ENCODE measurements around the gene LARP4B. TPM values are rescaled to one million over a fixed set of nuclear protein-coding genes. Genes with fewer than 3 reads are reported as not detected.

LARP4B gene
- polyA plus RNA-seq, 4 donors: 12.4 to 52.6 (median 21.2) TPM

GRCh38 chr10:971613-972012 is 40.1 kb upstream of the LARP4B start:
- no peak overlapping the region for H3K4me3 ChIP-seq (ENCODE audit: low read depth in 1 of 3, low read length in 3 of 3)
- H3K36me3 ChIP-seq (ENCODE audit: control insufficient read depth in 3 of 3, insufficient read depth in 2 of 3, low read depth in 1 of 3, low read length in 3 of 3): peaks cover 0 to 3% (median 0%) of the 10 kb centered on the region in 3 donors
- H3K4me1 ChIP-seq (ENCODE audit: control insufficient read depth in 3 of 3, insufficient read depth in 2 of 3, low read depth in 1 of 3, low read length in 2 of 3): peaks cover 0 to 36% (median 0%) of the 10 kb centered on the region in 3 donors
- H3K27me3 ChIP-seq (ENCODE audit: control insufficient read depth in 3 of 3, insufficient read depth in 3 of 3, low read length in 3 of 3): peaks cover 0 to 2% (median 0%) of the 10 kb centered on the region in 3 donors
- FAIRE-seq (no peak), DNase-seq (peak; percentile 57 to 73)
- H3K27ac ChIP-seq (ENCODE audit: low read depth in 1 of 3, low read length in 2 of 3): peak overlapping the region in 2 of 3 donors; percentile 33 to 69
- H3K9me3 ChIP-seq (ENCODE audit: control insufficient read depth in 2 of 2, insufficient read depth in 1 of 2, low read depth in 1 of 2, low read length in 1 of 2): peaks cover 0 to 12% of the 10 kb centered on the region in 2 donors
- 59 to 69% (median 69%) methylated on average over 12 of the region's 12 CpGs for WGBS, 3 donors

DNA sequence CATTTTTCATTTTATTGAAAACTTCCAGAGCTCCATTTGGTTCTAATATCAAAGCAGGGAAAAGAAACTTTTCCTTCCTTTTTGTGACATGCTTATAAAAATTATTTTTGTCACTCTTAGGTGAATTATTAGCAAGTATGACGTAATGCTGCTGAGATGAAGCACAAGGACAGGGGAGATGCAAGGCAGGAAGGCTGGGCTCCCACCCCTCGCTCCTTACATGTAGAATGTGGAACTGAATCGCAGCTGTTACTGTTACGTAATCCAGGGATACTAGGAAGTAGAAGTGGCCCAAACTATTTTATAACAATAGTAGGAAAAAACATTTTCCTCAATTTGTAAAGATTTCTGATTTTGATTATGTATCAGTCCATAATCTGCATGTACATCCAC is 39.6 kb upstream of the LARP4B start:
- H3K27me3 ChIP-seq (ENCODE audit: control insufficient read depth in 3 of 3, insufficient read depth in 3 of 3, low read length in 3 of 3): peaks cover 0 to 2% (median 0%) of the 10 kb centered on the region in 3 donors
- FAIRE-seq (no peak), DNase-seq (peak in 1 of 2 donors; percentile 57)
- no peak overlapping the region for H3K4me3 ChIP-seq (ENCODE audit: low read depth in 1 of 3, low read length in 3 of 3)
- H3K4me1 ChIP-seq (ENCODE audit: control insufficient read depth in 3 of 3, insufficient read depth in 2 of 3, low read depth in 1 of 3, low read length in 2 of 3): peaks cover 0 to 36% (median 0%) of the 10 kb centered on the region in 3 donors
- 46 to 59% (median 59%) methylated on average over 4 of the region's 4 CpGs for WGBS, 3 donors
- peak overlapping the region in 1 of 3 donors; percentile 69 for H3K27ac ChIP-seq (ENCODE audit: low read depth in 1 of 3, low read length in 2 of 3)
- H3K36me3 ChIP-seq (ENCODE audit: control insufficient read depth in 3 of 3, insufficient read depth in 2 of 3, low read depth in 1 of 3, low read length in 3 of 3): no peaks in the 10 kb centered on the region
- peaks cover 0 to 9% of the 10 kb centered on the region in 2 donors for H3K9me3 ChIP-seq (ENCODE audit: control insufficient read depth in 2 of 2, insufficient read depth in 1 of 2, low read depth in 1 of 2, low read length in 1 of 2)

DNA sequence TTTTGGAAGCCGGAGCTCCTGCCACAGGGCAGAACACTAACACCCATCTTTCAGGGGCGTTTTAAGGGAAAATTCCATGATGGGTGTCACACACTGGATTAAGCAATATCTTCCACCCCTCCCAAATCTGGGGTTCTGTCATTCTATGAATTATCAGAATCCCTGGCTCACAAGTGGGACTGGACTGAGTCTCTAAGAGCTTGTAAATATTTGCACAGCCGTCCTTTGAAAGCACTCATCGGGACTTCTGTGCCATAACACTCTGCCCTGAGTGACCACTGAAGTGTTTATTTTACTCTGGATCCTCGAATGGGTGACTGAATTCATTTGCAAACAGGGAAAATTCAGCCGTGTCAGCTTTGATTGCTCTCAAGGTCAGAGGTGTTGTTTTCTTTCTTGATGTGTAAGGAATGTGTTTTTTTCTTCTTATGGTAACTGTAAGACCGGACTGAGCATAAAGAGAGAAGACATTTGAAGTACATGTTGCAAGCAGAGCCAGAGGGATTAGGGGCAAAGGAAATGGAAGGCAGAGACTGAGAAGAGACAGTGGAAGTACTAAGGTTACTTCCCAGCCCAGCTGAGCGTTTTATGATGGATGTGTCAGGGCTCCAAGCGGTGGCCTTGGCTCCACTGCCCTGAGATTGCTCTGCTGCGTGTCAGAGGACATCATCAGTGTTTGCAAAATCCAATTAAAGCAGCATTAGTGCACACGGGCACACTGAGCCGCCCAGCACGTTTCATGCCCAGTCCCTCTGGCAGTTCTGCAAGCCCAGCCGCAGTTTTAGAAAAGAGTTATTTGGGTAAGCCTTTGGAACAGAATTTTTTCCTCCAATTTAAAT is 39.0 kb upstream of the LARP4B start:
- no peak for FAIRE-seq
- Histone ChIP-seq H3K4me1 (ENCODE audit: control insufficient read depth in 3 of 3, insufficient read depth in 2 of 3, low read depth in 1 of 3, low read length in 2 of 3) (peaks cover 0 to 36% (median 0%) of the 10 kb centered on the region in 3 donors), H3K27me3 (ENCODE audit: control insufficient read depth in 3 of 3, insufficient read depth in 3 of 3, low read length in 3 of 3) (peaks cover 0 to 2% (median 0%) of the 10 kb centered on the region in 3 donors), H3K9me3 (ENCODE audit: control insufficient read depth in 2 of 2, insufficient read depth in 1 of 2, low read depth in 1 of 2, low read length in 1 of 2) (peaks cover 0 to 6% of the 10 kb centered on the region in 2 donors), H3K27ac (ENCODE audit: low read depth in 1 of 3, low read length in 2 of 3) (peak overlapping the region in 2 of 3 donors; percentile 38 to 69), H3K4me3 (ENCODE audit: low read depth in 1 of 3, low read length in 3 of 3) (no peak overlapping the region), H3K36me3 (ENCODE audit: control insufficient read depth in 3 of 3, insufficient read depth in 2 of 3, low read depth in 1 of 3, low read length in 3 of 3) (no peaks in the 10 kb centered on the region)
- peak; percentile 49 to 84 for DNase-seq
- WGBS, 3 donors: 21 to 33% (median 31%) methylated on average over 14 of the region's 14 CpGs

DNA sequence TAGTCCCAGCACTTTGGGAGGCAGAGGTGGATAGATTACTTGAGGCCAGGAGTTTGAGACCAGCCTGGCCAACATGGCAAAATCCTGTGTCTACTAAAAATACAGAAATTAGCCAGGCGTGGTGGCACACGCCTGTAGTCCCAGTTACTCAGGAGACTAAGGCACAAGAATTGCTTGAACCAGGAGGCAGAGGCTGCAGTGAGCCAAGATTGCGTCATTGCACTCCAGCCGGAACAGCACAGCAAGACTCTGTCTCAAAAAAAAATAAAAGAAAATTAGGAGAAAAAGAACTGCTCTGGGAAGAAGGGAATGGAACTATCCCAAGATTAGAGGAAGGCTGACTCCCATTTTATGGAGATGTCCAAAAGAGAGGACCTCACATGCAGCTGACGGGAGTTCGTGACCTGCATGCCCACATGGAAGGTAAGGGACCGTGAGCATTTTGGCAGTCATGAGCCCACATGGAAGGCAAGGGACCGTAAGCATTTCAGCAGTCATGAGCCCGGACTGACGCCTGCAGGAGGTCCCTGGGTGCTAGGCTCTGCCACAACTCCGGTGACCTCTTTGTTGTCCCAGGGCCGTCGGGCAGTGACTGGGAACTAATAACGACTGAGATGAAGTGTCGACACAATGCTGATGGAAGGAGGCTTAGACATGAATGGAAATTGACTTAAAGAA is 38.1 kb upstream of the LARP4B start:
- Histone ChIP-seq H3K27ac (ENCODE audit: low read depth in 1 of 3, low read length in 2 of 3) (no peak overlapping the region), H3K27me3 (ENCODE audit: control insufficient read depth in 3 of 3, insufficient read depth in 3 of 3, low read length in 3 of 3) (peaks cover 0 to 2% (median 0%) of the 10 kb centered on the region in 3 donors), H3K4me3 (ENCODE audit: low read depth in 1 of 3, low read length in 3 of 3) (no peak overlapping the region), H3K4me1 (ENCODE audit: control insufficient read depth in 3 of 3, insufficient read depth in 2 of 3, low read depth in 1 of 3, low read length in 2 of 3) (peaks cover 0 to 37% (median 0%) of the 10 kb centered on the region in 3 donors), H3K9me3 (ENCODE audit: control insufficient read depth in 2 of 2, insufficient read depth in 1 of 2, low read depth in 1 of 2, low read length in 1 of 2) (peaks cover 0 to 6% of the 10 kb centered on the region in 2 donors), H3K36me3 (ENCODE audit: control insufficient read depth in 3 of 3, insufficient read depth in 2 of 3, low read depth in 1 of 3, low read length in 3 of 3) (no peaks in the 10 kb centered on the region)
- no peak for FAIRE-seq
- no peak for DNase-seq
- 81 to 92% (median 82%) methylated on average over 15 of the region's 15 CpGs for WGBS, 3 donors

- no peak overlapping the region for H3K4me3 ChIP-seq (ENCODE audit: low read depth in 1 of 3, low read length in 3 of 3)
- no peaks in the 10 kb centered on the region for H3K36me3 ChIP-seq (ENCODE audit: control insufficient read depth in 3 of 3, insufficient read depth in 2 of 3, low read depth in 1 of 3, low read length in 3 of 3)
- 68 to 81% (median 76%) methylated on average over 17 of the region's 17 CpGs for WGBS, 3 donors
- H3K4me1 ChIP-seq (ENCODE audit: control insufficient read depth in 3 of 3, insufficient read depth in 2 of 3, low read depth in 1 of 3, low read length in 2 of 3): peaks cover 0 to 29% (median 0%) of the 10 kb centered on the region in 3 donors
- no peak for FAIRE-seq
- peaks cover 0 to 6% of the 10 kb centered on the region in 2 donors for H3K9me3 ChIP-seq (ENCODE audit: control insufficient read depth in 2 of 2, insufficient read depth in 1 of 2, low read depth in 1 of 2, low read length in 1 of 2)
- H3K27ac ChIP-seq (ENCODE audit: low read depth in 1 of 3, low read length in 2 of 3): no peak overlapping the region
- peaks cover 0 to 2% (median 0%) of the 10 kb centered on the region in 3 donors for H3K27me3 ChIP-seq (ENCODE audit: control insufficient read depth in 3 of 3, insufficient read depth in 3 of 3, low read length in 3 of 3)
- DNase-seq: peak in 1 of 2 donors; percentile 36
These were observed 37.2 kb upstream of the LARP4B start for GRCh38 chr10:968546-969199.

GRCh38 chr10:966466-967235 is 35.1 kb upstream of the LARP4B start:
- no peak for FAIRE-seq
- H3K27ac ChIP-seq (ENCODE audit: low read depth in 1 of 3, low read length in 2 of 3): no peak overlapping the region
- peaks cover 0 to 2% (median 0%) of the 10 kb centered on the region in 3 donors for H3K27me3 ChIP-seq (ENCODE audit: control insufficient read depth in 3 of 3, insufficient read depth in 3 of 3, low read length in 3 of 3)
- no peaks in the 10 kb centered on the region for H3K9me3 ChIP-seq (ENCODE audit: control insufficient read depth in 2 of 2, insufficient read depth in 1 of 2, low read depth in 1 of 2, low read length in 1 of 2)
- H3K4me3 ChIP-seq (ENCODE audit: low read depth in 1 of 3, low read length in 3 of 3): no peak overlapping the region
- H3K36me3 ChIP-seq (ENCODE audit: control insufficient read depth in 3 of 3, insufficient read depth in 2 of 3, low read depth in 1 of 3, low read length in 3 of 3): no peaks in the 10 kb centered on the region
- peaks cover 0 to 22% (median 0%) of the 10 kb centered on the region in 3 donors for H3K4me1 ChIP-seq (ENCODE audit: control insufficient read depth in 3 of 3, insufficient read depth in 2 of 3, low read depth in 1 of 3, low read length in 2 of 3)
- DNase-seq: no peak
- 84 to 93% (median 90%) methylated on average over 20 of the region's 20 CpGs for WGBS, 3 donors

- WGBS, 3 donors: 87 to 96% (median 90%) methylated on average over 18 to 20 of the region's 20 CpGs
- Histone ChIP-seq H3K9me3 (ENCODE audit: control insufficient read depth in 2 of 2, insufficient read depth in 1 of 2, low read depth in 1 of 2, low read length in 1 of 2) (no peaks in the 10 kb centered on the region), H3K36me3 (ENCODE audit: control insufficient read depth in 3 of 3, insufficient read depth in 2 of 3, low read depth in 1 of 3, low read length in 3 of 3) (no peaks in the 10 kb centered on the region), H3K27ac (ENCODE audit: low read depth in 1 of 3, low read length in 2 of 3) (peak overlapping the region in 1 of 3 donors; percentile 22), H3K27me3 (ENCODE audit: control insufficient read depth in 3 of 3, insufficient read depth in 3 of 3, low read length in 3 of 3) (peaks cover 0 to 2% (median 0%) of the 10 kb centered on the region in 3 donors), H3K4me1 (ENCODE audit: control insufficient read depth in 3 of 3, insufficient read depth in 2 of 3, low read depth in 1 of 3, low read length in 2 of 3) (peaks cover 0 to 5% (median 0%) of the 10 kb centered on the region in 3 donors), H3K4me3 (ENCODE audit: low read depth in 1 of 3, low read length in 3 of 3) (no peak overlapping the region)
- FAIRE-seq: no peak
- DNase-seq: no peak
These were observed 33.5 kb upstream of the LARP4B start for GRCh38 chr10:964988-965417.
